ENCODE results near the gene LPIN3.

- TF ChIP-seq, protein P1, sequence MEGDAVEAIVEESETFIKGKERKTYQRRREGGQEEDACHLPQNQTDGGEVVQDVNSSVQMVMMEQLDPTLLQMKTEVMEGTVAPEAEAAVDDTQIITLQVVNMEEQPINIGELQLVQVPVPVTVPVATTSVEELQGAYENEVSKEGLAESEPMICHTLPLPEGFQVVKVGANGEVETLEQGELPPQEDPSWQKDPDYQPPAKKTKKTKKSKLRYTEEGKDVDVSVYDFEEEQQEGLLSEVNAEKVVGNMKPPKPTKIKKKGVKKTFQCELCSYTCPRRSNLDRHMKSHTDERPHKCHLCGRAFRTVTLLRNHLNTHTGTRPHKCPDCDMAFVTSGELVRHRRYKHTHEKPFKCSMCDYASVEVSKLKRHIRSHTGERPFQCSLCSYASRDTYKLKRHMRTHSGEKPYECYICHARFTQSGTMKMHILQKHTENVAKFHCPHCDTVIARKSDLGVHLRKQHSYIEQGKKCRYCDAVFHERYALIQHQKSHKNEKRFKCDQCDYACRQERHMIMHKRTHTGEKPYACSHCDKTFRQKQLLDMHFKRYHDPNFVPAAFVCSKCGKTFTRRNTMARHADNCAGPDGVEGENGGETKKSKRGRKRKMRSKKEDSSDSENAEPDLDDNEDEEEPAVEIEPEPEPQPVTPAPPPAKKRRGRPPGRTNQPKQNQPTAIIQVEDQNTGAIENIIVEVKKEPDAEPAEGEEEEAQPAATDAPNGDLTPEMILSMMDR (IDR thresholded peaks at IDR 0.05 in 2 of 3, conservative IDR thresholded peaks at IDR 0.05 in 1 of 3; ENCODE audit: borderline replicate concordance in 1 of 3, insufficient read depth in 1 of 3, low read depth in 2 of 3, low read length in 2 of 3): no peak
- TF ChIP-seq POLR2A (IDR thresholded peaks at IDR 0.05; ENCODE audit: borderline replicate concordance, extremely low read depth, insufficient read depth, insufficient read length): no peak
- TF ChIP-seq EZH2 (IDR thresholded peaks at IDR 0.05): no peak
- no peak for TF ChIP-seq SIN3A (IDR thresholded peaks at IDR 0.05; ENCODE audit: low read depth)
- no peak for TF ChIP-seq MAX (IDR thresholded peaks at IDR 0.05)
Measured at GRCh38 chr20:41342474-41343464, 2.1 kb downstream of the LPIN3 start.
